Activated CD8-positive, alpha-beta memory T cell treated with anti-CD3 and anti-CD28 coated beads, Interleukin-2, amount 50 U/mL, for 24 hours (primary cell): Measurements from ENCODE around the gene TMEM158.

Experiments
- DNase-seq: peaks from one replicate; pipeline ENCODE4 v3.0.0-alpha.2; 2020; ENCODE audit errors: extremely low read depth

Gene TMEM158

GRCh38 chr3:45199837-45200648 is 26.0 kb downstream of the TMEM158 start:
- DNase-seq, result no peak

- DNase-seq, result no peak
These were observed 27.5 kb downstream of the TMEM158 start for GRCh38 chr3:45198264-45199260.

- DNase-seq, result no peak
These were observed 31.3 kb downstream of the TMEM158 start for GRCh38 chr3:45194791-45195190.

- DNase-seq, result no peak
These were observed 34.1 kb downstream of the TMEM158 start for GRCh38 chr3:45191924-45192417.

- no peak for DNase-seq
These were observed 34.7 kb downstream of the TMEM158 start for GRCh38 chr3:45191424-45191823.

GRCh38 chr3:45188719-45189659 is 37.1 kb downstream of the TMEM158 start:
- DNase-seq, result no peak

- DNase-seq, result no peak
These were observed 38.4 kb downstream of the TMEM158 start for GRCh38 chr3:45187694-45188141.

GRCh38 chr3:45186871-45187270 is 39.2 kb downstream of the TMEM158 start:
- DNase-seq, result no peak

GRCh38 chr3:45185461-45185860 is 40.6 kb downstream of the TMEM158 start:
- DNase-seq, result no peak

- no peak for DNase-seq
These were observed 41.0 kb downstream of the TMEM158 start for GRCh38 chr3:45185052-45185451.

- DNase-seq, result no peak
These were observed 42.2 kb downstream of the TMEM158 start for GRCh38 chr3:45183872-45184262.

GRCh38 chr3:45182915-45183871 is 42.9 kb downstream of the TMEM158 start:
- no peak for DNase-seq

- no peak for DNase-seq
These were observed 44.6 kb downstream of the TMEM158 start for GRCh38 chr3:45181496-45181895.

- no peak for DNase-seq
These were observed 45.2 kb downstream of the TMEM158 start for GRCh38 chr3:45180899-45181298.

GRCh38 chr3:45180051-45180450 is 46.0 kb downstream of the TMEM158 start:
- DNase-seq, result no peak

GRCh38 chr3:45179163-45179562 is 46.9 kb downstream of the TMEM158 start:
- no peak for DNase-seq

- DNase-seq, result no peak
These were observed 47.7 kb downstream of the TMEM158 start for GRCh38 chr3:45178183-45179023.

- no peak for DNase-seq
These were observed 49.2 kb downstream of the TMEM158 start for GRCh38 chr3:45176912-45177311.
